Measurements from ENCODE around the gene RAB6A.

DNA sequence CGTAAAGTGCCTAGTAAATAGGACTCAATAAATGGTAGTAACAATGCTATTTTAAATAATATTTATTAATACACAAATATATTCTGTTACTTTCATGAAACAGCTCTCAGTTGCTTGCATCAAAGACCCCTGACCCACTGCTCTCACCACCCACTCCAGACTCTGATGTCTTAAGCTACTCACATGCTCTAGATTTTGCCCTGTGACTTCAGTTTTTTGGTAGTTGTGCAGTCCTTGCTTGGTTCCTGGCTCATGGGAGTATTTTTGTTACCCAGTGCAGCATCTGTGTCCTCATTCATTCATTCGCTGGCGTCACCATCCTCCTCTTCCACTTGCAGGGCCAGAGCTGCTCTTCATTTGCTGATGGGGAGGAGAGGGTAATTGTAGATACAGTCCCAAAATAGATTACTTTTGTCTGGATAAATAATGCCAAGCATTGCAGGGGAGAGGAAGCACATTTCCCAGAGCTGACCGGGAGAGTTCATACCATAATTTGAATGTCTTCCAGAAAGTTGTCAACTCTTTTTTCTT is 39.5 kb upstream of the RAB6A start:
- TF ChIP-seq, protein P1, sequence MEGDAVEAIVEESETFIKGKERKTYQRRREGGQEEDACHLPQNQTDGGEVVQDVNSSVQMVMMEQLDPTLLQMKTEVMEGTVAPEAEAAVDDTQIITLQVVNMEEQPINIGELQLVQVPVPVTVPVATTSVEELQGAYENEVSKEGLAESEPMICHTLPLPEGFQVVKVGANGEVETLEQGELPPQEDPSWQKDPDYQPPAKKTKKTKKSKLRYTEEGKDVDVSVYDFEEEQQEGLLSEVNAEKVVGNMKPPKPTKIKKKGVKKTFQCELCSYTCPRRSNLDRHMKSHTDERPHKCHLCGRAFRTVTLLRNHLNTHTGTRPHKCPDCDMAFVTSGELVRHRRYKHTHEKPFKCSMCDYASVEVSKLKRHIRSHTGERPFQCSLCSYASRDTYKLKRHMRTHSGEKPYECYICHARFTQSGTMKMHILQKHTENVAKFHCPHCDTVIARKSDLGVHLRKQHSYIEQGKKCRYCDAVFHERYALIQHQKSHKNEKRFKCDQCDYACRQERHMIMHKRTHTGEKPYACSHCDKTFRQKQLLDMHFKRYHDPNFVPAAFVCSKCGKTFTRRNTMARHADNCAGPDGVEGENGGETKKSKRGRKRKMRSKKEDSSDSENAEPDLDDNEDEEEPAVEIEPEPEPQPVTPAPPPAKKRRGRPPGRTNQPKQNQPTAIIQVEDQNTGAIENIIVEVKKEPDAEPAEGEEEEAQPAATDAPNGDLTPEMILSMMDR (conservative IDR thresholded peaks at IDR 0.05; ENCODE audit: low read depth, low read length) = no peak
- no peak for TF ChIP-seq EZH2 (IDR thresholded peaks at IDR 0.05; ENCODE audit: borderline replicate concordance, low read depth, low read length, poor library complexity, severe bottlenecking)

All from A673 (cell line).